Tibial artery (tissue), 4 donors: ENCODE measurements around the gene AP1M2.
"Not testable (repeated sequence)": the region's sequence is repeated elsewhere in the genome, so short reads cannot be mapped to it uniquely, and the experiment has no call there.

Source experiments
- DNase-seq, 2 donors: peaks; one replicate each; pipeline ENCODE4 v3.0.0-alpha.2; 2019
- H3K27ac ChIP-seq, 2 donors: fragments of 200-600 bp; sonication (generic) in 1 of 2; 1 replicate in 1 of 2; 2 replicates in 1 of 2; pipeline ENCODE4 v1.5.1; 2018 to 2019; ENCODE audit warnings: mild to moderate bottlenecking in 1 of 2
- H3K27me3 ChIP-seq, 2 donors: fragments of 200-600 bp; sonication (generic) in 1 of 2; one replicate each; pipeline versions ENCODE4 v1.5.1 to v1.6.0; 2016 to 2019
- H3K36me3 ChIP-seq, 3 donors: fragments of 200-600 bp; sonication (generic) in 2 of 3; one replicate each; pipeline ENCODE4 v1.5.1; 2016 to 2019; ENCODE audit warnings: mild to moderate bottlenecking in 2 of 3
- H3K4me1 ChIP-seq, 4 donors: fragments of 200-600 bp; sonication (generic) in 2 of 4; 1 replicate in 3 of 4; 2 replicates in 1 of 4; pipeline ENCODE4 v1.5.1; 2016 to 2019
- H3K4me3 ChIP-seq, 2 donors: fragments of 200-600 bp; sonication (generic) in 1 of 2; 1 replicate in 1 of 2; 2 replicates in 1 of 2; pipeline ENCODE4 v1.5.1; 2018 to 2019; ENCODE audit warnings: mild to moderate bottlenecking in 2 of 2
- H3K9me3 ChIP-seq, 3 donors: fragments of 200-600 bp; sonication (generic) in 1 of 3; one replicate each; pipeline ENCODE4 v1.5.1; 2016 to 2019
- intact Hi-C: fragments of 100-400 bp; cut with DNase I; formaldehyde crosslinking; loops from one replicate; pipeline ENCODE4 v1.15.0; 2023; ENCODE audit warnings: low total_unique reads
- TF ChIP-seq, protein P1 (sequence below), 2 experiments: fragments of 200-600 bp in 1 of 2; fragments of 450-650 bp in 1 of 2; IDR thresholded peaks; one replicate each; pipeline ENCODE4 v1.5.1; 2017 to 2019; ENCODE audit warnings: antibody characterized with exemption in 2 of 2, mild to moderate bottlenecking in 1 of 2, moderate library complexity in 1 of 2

AP1M2 gene

DNA sequence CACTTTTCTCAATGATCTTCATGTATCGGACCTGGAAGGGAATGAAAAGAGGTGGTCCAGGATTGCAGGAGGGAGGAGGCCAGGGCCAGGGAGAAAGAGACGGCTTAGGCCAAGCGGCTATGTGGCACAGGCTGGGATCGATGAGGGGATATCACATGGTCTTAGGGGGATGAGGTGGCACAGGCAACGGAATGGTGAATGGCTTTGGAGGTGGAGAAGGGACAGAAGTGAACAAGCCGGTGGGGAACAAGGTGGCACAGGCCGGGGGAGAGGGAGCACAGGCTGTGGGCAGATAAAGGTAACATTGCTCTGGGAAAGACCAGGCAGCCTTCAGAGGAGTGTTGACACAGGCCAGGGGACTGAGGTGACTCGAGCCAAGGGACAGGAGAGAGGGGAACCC is 12.7 kb downstream of the AP1M2 start:
- H3K9me3 ChIP-seq, result no peaks in the 10 kb centered on the region
- intact Hi-C loops, result no loop called here
- TF ChIP-seq, protein P1, sequence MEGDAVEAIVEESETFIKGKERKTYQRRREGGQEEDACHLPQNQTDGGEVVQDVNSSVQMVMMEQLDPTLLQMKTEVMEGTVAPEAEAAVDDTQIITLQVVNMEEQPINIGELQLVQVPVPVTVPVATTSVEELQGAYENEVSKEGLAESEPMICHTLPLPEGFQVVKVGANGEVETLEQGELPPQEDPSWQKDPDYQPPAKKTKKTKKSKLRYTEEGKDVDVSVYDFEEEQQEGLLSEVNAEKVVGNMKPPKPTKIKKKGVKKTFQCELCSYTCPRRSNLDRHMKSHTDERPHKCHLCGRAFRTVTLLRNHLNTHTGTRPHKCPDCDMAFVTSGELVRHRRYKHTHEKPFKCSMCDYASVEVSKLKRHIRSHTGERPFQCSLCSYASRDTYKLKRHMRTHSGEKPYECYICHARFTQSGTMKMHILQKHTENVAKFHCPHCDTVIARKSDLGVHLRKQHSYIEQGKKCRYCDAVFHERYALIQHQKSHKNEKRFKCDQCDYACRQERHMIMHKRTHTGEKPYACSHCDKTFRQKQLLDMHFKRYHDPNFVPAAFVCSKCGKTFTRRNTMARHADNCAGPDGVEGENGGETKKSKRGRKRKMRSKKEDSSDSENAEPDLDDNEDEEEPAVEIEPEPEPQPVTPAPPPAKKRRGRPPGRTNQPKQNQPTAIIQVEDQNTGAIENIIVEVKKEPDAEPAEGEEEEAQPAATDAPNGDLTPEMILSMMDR (IDR thresholded peaks at IDR 0.05), result no peak
- peaks cover 0 to 1% of the 10 kb centered on the region in 2 donors for H3K27me3 ChIP-seq
- H3K4me1 ChIP-seq, result peaks cover 0 to 10% (median 4%) of the 10 kb centered on the region in 4 donors
- no peak overlapping the region for H3K27ac ChIP-seq
- peaks cover 0 to 5% (median 0%) of the 10 kb centered on the region in 3 donors for H3K36me3 ChIP-seq
- DNase-seq, result no peak
- no peak overlapping the region for H3K4me3 ChIP-seq

DNA sequence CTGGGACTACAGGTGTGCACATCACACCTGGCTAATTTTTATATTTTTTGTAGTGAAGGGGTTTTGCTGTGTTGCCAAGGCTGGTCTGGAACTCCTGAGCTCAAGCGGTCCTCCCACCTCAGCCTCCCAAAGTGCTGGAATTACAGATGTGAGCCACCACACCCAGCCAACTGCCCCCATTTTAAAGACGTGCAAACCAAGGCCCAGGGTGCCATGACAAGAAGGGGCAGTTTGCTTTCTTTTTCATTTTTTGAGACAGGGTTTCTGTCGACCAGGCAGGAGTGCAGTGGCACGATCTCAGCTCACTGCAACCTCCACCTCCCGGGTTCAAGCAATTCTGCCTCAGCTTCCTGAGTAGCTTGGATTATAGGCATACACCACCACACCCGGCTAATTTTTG is 13.3 kb downstream of the AP1M2 start:
- H3K36me3 ChIP-seq, intact Hi-C loops, H3K9me3 ChIP-seq, H3K27me3 ChIP-seq, DNase-seq, H3K27ac ChIP-seq, H3K4me3 ChIP-seq: not testable (repeated sequence)
- H3K4me1 ChIP-seq, result peaks cover 0 to 14% (median 8%) of the 10 kb centered on the region in 4 donors

DNA sequence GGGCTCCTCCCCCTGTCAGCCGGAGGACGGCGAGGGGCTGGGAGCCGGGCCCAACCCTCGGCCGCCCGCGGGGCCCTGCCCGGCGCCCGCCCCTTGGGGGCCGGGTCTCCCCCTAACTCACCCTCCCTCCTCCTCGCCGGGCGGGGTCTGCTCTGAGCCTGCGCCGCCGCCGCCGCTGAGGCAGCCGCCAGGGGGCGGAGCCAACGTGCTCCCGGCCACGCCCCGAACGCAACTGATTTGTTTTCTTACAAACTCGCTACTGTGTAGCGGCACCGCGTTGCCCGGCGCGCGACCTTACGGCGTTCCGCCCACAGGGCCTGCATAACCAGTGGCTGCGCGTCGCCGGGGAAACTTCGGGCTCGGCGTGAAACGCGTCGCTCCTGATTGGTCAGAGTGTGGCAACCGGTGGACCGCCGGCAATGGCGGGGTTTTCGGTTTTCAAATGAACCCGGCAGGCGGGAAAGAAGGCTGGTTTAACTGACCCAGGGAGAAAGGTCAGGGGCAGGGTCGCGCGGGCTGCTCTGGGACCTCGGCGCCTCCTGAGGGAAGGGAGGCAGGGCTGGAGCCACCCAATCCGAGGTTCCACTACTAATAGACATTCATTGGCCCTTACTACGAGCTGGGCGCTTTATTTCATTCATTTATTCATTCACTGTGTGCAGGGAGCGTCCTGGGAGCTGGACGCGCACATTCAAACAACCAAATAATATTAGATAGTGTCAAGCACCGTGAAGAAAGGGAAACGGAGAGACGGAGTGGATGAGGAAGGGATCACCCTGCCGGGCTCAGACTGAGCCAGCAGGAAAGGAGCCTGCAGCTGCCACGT is 18.1 kb downstream of the AP1M2 start, which contains the start of gene CDKN2D:
Gene CDKN2D, minus strand, starts transcription at position 154 of the 826 bp plus-strand sequence. CDS start 326 bp downstream, outside the sequence.
- no peaks in the 10 kb centered on the region for H3K9me3 ChIP-seq
- peak; percentile 100 for DNase-seq
- intact Hi-C loops, result loop anchor here (5.0 to 10.0 kb wide), 2 partner anchors 67 to 164 kb away; partner anchors contain the start of genes CDC37 and KEAP1
- peaks cover 0 to 5% (median 0%) of the 10 kb centered on the region in 3 donors for H3K36me3 ChIP-seq
- TF ChIP-seq, protein P1 (IDR thresholded peaks at IDR 0.05), result peak; percentile 31 to 56
- no peaks in the 10 kb centered on the region for H3K27me3 ChIP-seq
- H3K4me3 ChIP-seq, result peak within 1 kb of the TSS; percentile 85 to 93
- peaks cover 0 to 45% (median 35%) of the 10 kb centered on the region in 4 donors for H3K4me1 ChIP-seq
- peak within 1 kb of the TSS; percentile 91 to 92 for H3K27ac ChIP-seq

DNA sequence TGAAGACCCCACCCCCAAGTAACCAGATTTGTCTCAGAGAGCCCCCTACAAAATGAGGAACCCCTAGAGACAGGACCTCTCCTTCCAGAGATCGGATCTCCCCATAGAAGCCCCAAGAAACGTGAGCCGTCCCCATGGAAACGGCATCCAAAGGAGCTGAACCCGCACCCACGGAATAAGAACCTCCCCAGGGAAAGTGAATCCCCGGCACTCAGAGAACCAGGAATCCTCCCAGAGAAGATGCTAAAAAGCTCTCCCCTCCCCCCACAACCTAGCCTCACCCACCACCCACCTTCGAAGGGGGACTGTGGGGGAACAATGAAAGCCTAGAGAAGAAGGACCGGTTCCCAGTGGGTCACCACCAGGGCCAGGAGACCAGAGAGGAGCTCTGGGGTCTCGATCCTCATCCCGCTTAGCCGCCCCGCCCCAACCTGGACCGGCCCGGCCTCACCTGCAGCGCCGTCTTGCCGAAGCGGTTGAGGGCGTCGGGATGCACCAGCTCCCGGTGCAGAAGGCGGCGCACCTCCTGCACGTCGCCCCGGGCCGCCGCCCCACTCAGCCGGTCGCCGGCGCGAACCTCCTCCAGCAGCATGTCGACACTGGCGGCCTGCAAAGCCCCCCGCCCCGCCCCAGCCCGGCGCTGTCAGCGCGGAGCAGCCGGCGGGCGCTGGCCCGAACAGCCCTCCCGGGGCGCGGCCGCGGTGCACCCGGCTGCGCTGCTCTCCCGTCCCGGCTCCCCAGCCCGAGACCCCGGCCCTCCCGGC is 18.9 kb downstream of the AP1M2 start:
- DNase-seq, result peak in 1 of 2 donors; percentile 37
- intact Hi-C loops, result loop anchor here (5.0 to 10.0 kb wide), 2 partner anchors 66 to 163 kb away; partner anchors contain the start of genes CDC37 and KEAP1
- H3K4me1 ChIP-seq, result peaks cover 0 to 45% (median 35%) of the 10 kb centered on the region in 4 donors
- H3K4me3 ChIP-seq, result peak overlapping the region; percentile 85 to 93
- peak overlapping the region; percentile 91 to 92 for H3K27ac ChIP-seq
- peaks cover 0 to 5% (median 0%) of the 10 kb centered on the region in 3 donors for H3K36me3 ChIP-seq
- TF ChIP-seq, protein P1 (IDR thresholded peaks at IDR 0.05), result no peak
- H3K27me3 ChIP-seq, result no peaks in the 10 kb centered on the region
- no peaks in the 10 kb centered on the region for H3K9me3 ChIP-seq

DNA sequence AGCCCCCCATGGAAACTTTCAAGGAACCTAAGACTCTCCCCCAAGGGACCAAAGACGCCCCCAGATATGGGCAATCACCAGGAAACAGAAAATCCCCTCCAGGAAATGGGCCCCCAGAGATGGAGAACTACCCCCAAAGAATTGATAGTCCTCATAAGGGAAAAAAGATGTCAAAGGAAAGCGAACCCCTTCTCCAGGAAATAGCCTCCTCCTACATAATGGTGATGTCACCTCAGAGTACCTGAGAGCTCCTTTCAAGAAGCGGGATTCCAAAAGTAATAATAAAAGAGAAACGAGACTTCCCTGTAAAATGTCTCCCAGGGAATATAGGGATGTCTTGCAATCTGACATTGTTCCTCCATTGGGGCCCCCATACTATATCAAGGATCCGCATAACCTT is 19.5 kb downstream of the AP1M2 start:
- TF ChIP-seq, protein P1 (IDR thresholded peaks at IDR 0.05), result no peak
- H3K27me3 ChIP-seq, result no peaks in the 10 kb centered on the region
- peaks cover 0 to 45% (median 35%) of the 10 kb centered on the region in 4 donors for H3K4me1 ChIP-seq
- peaks cover 0 to 5% (median 0%) of the 10 kb centered on the region in 3 donors for H3K36me3 ChIP-seq
- H3K9me3 ChIP-seq, result no peaks in the 10 kb centered on the region
- H3K27ac ChIP-seq, result peak overlapping the region; percentile 91 to 92
- intact Hi-C loops, result loop anchor here (5.0 to 10.0 kb wide), 2 partner anchors 65 to 163 kb away; partner anchors contain the start of genes CDC37 and KEAP1
- H3K4me3 ChIP-seq, result peak overlapping the region; percentile 85 to 93
- no peak for DNase-seq
